ENCODE measurements around the gene SVOP.

DNA sequence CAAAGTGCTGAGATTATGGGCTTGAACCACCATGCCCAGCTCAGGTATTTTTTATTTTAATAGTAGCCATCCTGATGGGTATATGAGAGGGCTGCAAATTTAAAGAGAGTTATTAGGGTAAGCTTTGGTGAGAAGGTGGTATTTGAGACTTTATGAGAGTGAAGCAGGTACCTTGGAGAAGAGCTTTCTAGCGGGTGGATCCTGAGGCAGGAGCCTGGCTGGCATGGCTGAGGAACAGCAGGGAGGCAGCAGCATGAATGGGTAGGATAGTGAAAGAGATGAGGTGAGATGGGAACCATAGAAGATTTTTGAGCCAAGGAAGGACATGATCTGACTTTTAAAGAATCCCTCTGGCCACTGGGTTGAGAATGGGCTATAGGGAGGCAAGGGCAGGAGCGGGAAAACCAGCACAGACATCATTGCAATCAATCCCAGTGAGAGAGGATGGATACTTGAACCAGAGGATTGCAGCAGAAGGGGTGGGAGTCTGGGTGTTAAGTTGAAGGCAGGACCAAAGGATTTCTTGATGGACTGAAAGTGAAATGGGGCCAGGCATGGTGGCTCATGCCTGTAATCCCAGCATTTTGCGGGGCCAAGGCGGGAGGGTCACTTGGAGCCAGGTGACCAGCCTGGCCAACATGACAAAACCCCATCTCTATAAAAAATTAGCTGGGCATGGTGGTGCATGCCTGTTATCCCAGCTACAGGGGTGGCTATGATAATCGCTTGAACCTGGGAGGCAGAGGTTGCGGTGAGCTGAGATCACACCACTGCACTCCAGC is 5.7 kb downstream of the SVOP start:
- TF ChIP-seq POLR2A (IDR thresholded peaks at IDR 0.05) = no peak
- TF ChIP-seq, protein P1, sequence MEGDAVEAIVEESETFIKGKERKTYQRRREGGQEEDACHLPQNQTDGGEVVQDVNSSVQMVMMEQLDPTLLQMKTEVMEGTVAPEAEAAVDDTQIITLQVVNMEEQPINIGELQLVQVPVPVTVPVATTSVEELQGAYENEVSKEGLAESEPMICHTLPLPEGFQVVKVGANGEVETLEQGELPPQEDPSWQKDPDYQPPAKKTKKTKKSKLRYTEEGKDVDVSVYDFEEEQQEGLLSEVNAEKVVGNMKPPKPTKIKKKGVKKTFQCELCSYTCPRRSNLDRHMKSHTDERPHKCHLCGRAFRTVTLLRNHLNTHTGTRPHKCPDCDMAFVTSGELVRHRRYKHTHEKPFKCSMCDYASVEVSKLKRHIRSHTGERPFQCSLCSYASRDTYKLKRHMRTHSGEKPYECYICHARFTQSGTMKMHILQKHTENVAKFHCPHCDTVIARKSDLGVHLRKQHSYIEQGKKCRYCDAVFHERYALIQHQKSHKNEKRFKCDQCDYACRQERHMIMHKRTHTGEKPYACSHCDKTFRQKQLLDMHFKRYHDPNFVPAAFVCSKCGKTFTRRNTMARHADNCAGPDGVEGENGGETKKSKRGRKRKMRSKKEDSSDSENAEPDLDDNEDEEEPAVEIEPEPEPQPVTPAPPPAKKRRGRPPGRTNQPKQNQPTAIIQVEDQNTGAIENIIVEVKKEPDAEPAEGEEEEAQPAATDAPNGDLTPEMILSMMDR (IDR thresholded peaks at IDR 0.05) = no peak

Data from Peyer's patch (tissue), 4 donors.